Smooth muscle cell (in vitro differentiated cells): Measurements from ENCODE around the gene INSRR. TPM values are rescaled to one million over a fixed set of nuclear protein-coding genes. Genes with fewer than 3 reads are reported as not detected.

Experiments used
- DNase-seq: peaks from one replicate; lab custom pipeline; 2025; ENCODE audit not compliant: unreplicated experiment; lab: John Stamatoyannopoulos, UW
- H2AFZ ChIP-seq: fragments of 200-600 bp; sonication (generic); 2 replicates; pipeline ENCODE4 v1.6.0; 2016; ENCODE audit warnings: antibody characterized with exemption, low read depth, mild to moderate bottlenecking
- H3F3A ChIP-seq: fragments of 200-600 bp; sonication (generic); 2 replicates; pipeline ENCODE4 v1.6.0; 2017; ENCODE audit warnings: antibody characterized with exemption, low read depth
- H3K27ac ChIP-seq: fragments of 200-600 bp; sonication (generic); 2 replicates; pipeline ENCODE4 v1.5.1; 2016; ENCODE audit warnings: low read depth, mild to moderate bottlenecking
- H3K27me3 ChIP-seq: fragments of 200-600 bp; sonication (generic); 2 replicates; pipeline ENCODE4 v1.6.1; 2016; ENCODE audit warnings: low read depth, mild to moderate bottlenecking
- H3K36me3 ChIP-seq: fragments of 200-600 bp; sonication (generic); 2 replicates; pipeline ENCODE4 v1.5.1; 2016; ENCODE audit warnings: low read depth
- H3K4me1 ChIP-seq: fragments of 200-600 bp; sonication (generic); 2 replicates; pipeline ENCODE4 v1.5.1; 2016; ENCODE audit warnings: low read depth
- H3K4me2 ChIP-seq: fragments of 200-600 bp; sonication (generic); 2 replicates; pipeline ENCODE4 v1.6.0; 2016; ENCODE audit warnings: mild to moderate bottlenecking
- H3K4me3 ChIP-seq: fragments of 200-600 bp; sonication (generic); 2 replicates; pipeline ENCODE4 v1.5.1; 2016; ENCODE audit warnings: mild to moderate bottlenecking
- H3K79me2 ChIP-seq: fragments of 200-600 bp; sonication (generic); 2 replicates; pipeline ENCODE4 v1.6.0; 2016; ENCODE audit warnings: low read depth, mild to moderate bottlenecking
- H3K9ac ChIP-seq: fragments of 200-600 bp; sonication (generic); 2 replicates; pipeline ENCODE4 v1.6.0; 2016; ENCODE audit warnings: low read depth
- H3K9me3 ChIP-seq: fragments of 200-600 bp; sonication (generic); replicated peaks from 2 replicates; pipeline ENCODE4 v1.5.1; 2016; ENCODE audit warnings: low read depth
- H4K20me1 ChIP-seq: fragments of 200-600 bp; sonication (generic); 2 replicates; pipeline ENCODE4 v1.6.0; 2016; ENCODE audit warnings: low read depth
- WGBS: methylation state at CpG from one replicate; pipeline ENCODE4 v1.1.7; 2016; ENCODE audit warnings: low lambda C conversion rate; 5-methylcytosine and 5-hydroxymethylcytosine counted together
- polyA plus RNA-seq: library from polyadenylated mRNA; unstranded; fragments of >200 nt; fragmentation: Nextera tagmentation; extraction: Ambion mirVana; gene quantifications from 2 replicates; pipeline ENCODE4 v1.2.1, GENCODE V29; 2016
- total RNA-seq: library from RNA; depleted of rRNA; stranded (reverse); fragments of >200 nt; gene quantifications from 2 replicates; pipeline ENCODE4 v1.2.3, GENCODE V29; 2014
- TF ChIP-seq, protein P1 (sequence below): fragments of 200-600 bp; sonication (generic); IDR thresholded peaks from 2 replicates; pipeline ENCODE4 v1.5.1; 2017; ENCODE audit warnings: borderline replicate concordance, mild to moderate bottlenecking, antibody characterized with exemption; ENCODE audit not compliant: insufficient read depth, poor library complexity, severe bottlenecking

Gene INSRR
- total and polyA plus RNA-seq, 2 experiments from 2014 or later, result 0.36 to 0.45 TPM

DNA sequence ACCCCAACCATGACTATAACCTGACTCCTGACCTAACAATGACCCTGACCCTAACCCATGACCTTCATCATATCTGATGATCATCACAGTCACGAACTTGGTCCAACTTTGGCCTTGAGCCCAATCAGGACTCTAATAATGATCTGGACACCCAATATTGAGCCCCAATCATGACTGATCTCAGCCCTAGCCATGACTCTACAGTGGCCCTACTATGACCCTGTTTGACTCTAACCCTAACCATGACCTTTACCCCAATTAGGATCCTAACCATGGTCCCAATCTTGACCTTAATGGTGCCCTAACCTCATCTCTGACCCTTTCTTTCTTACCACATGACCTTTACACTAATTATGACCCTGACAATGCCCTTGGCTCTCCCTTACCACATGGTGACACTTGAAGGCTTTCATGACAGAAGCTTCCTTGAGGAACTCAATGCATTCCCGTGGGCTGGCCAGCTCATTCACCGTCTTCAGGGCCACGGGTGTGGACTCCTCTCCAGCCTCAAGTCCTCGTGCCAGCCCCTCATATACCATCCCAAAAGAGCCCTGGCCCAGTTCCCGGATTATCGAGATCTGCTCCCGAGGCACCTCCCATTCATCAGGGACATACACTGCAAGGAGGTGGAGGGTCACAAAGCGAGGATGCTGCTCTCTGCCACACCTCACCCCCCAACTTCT is 16.2 kb downstream of the INSRR start:
- WGBS, result 84% methylated on average over 9 of the region's 9 CpGs

DNA sequence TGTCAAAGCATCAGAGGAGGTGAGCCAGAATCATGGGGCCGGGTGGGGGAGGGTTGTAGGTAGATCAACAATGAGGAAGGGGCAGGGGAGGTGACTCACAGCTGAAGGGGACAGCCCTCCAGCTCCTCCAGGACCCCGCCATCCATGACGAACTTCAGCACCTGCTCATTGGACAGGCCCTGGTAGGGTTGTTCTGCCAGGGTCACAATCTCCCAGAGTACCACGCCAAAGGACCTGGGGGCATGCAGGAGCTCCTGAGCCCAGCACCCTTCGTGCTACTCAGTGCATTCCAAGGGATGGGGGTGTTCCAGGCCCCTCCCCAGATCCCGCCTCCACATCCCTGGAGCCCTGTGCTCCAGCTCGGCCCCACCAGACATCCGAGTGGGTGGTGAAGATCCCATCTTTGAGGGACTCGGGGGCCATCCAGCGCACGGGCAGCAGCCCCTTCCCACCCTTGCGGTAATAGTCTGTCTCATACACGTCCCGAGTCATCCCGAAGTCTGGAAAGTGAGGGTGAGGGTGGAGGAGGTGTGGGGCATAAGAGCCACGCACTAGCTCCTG is 17.5 kb downstream of the INSRR start:
- TF ChIP-seq, protein P1, sequence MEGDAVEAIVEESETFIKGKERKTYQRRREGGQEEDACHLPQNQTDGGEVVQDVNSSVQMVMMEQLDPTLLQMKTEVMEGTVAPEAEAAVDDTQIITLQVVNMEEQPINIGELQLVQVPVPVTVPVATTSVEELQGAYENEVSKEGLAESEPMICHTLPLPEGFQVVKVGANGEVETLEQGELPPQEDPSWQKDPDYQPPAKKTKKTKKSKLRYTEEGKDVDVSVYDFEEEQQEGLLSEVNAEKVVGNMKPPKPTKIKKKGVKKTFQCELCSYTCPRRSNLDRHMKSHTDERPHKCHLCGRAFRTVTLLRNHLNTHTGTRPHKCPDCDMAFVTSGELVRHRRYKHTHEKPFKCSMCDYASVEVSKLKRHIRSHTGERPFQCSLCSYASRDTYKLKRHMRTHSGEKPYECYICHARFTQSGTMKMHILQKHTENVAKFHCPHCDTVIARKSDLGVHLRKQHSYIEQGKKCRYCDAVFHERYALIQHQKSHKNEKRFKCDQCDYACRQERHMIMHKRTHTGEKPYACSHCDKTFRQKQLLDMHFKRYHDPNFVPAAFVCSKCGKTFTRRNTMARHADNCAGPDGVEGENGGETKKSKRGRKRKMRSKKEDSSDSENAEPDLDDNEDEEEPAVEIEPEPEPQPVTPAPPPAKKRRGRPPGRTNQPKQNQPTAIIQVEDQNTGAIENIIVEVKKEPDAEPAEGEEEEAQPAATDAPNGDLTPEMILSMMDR, result no peak
- Histone ChIP-seq H3K9me3 (no peaks in the 10 kb centered on the region), H3K4me2 (no peak overlapping the region), H3K79me2 (no peaks in the 10 kb centered on the region), H3K4me1 (peaks cover 10% of the 10 kb centered on the region), H3K27me3 (peaks cover 41% of the 10 kb centered on the region), H3K4me3 (no peak overlapping the region), H3F3A (no peaks in the 10 kb centered on the region), H4K20me1 (no peaks in the 10 kb centered on the region), H3K36me3 (no peaks in the 10 kb centered on the region), H2AFZ (no peak overlapping the region), H3K27ac (no peak overlapping the region), H3K9ac (no peak overlapping the region)
- 71% methylated on average over 15 of the region's 16 CpGs for WGBS
- DNase-seq, result no peak

More for the DNA sequence above, 16.2 kb downstream of the INSRR start:
- H2AFZ ChIP-seq, result no peak overlapping the region
- H3K9ac ChIP-seq, result no peak overlapping the region
- no peaks in the 10 kb centered on the region for H3F3A ChIP-seq
- H3K27ac ChIP-seq, result no peak overlapping the region
- H4K20me1 ChIP-seq, result no peaks in the 10 kb centered on the region
- no peaks in the 10 kb centered on the region for H3K36me3 ChIP-seq
- no peak overlapping the region for H3K4me3 ChIP-seq
- DNase-seq, result no peak
- H3K79me2 ChIP-seq, result no peaks in the 10 kb centered on the region
- H3K4me2 ChIP-seq, result no peak overlapping the region
- no peaks in the 10 kb centered on the region for H3K9me3 ChIP-seq
- TF ChIP-seq, protein P1, result no peak
- H3K4me1 ChIP-seq, result peaks cover 10% of the 10 kb centered on the region
- peaks cover 53% of the 10 kb centered on the region for H3K27me3 ChIP-seq

DNA sequence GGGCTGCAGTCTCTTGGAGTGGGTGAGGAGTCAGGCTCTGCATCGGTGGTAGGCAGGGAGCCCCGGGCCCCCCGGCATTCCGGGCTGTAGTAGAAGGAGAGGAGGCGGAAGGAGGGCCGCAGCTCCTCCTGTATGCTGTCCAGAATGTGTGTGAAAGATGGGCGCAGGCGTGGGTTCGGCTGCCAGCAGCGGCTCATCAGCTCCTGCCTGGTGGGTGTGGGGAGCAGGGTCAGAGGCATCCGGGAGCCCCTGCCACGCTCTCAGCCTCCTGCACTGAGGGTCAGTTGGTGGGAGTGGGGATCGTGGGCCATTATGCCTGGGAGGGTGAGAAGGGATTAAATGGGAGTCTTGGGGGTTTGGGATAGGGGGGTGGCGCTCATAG is 18.0 kb downstream of the INSRR start:
- no peak overlapping the region for H3K9ac ChIP-seq
- H3K9me3 ChIP-seq, result no peaks in the 10 kb centered on the region
- H3F3A ChIP-seq, result no peaks in the 10 kb centered on the region
- no peak overlapping the region for H3K27ac ChIP-seq
- H3K36me3 ChIP-seq, result no peaks in the 10 kb centered on the region
- no peaks in the 10 kb centered on the region for H3K79me2 ChIP-seq
- H2AFZ ChIP-seq, result no peak overlapping the region
- H3K4me3 ChIP-seq, result no peak overlapping the region
- DNase-seq, result no peak
- H3K4me2 ChIP-seq, result no peak overlapping the region
- peaks cover 10% of the 10 kb centered on the region for H3K4me1 ChIP-seq
- WGBS, result 85% methylated on average over 14 of the region's 14 CpGs
- no peaks in the 10 kb centered on the region for H4K20me1 ChIP-seq
- TF ChIP-seq, protein P1, result no peak
- H3K27me3 ChIP-seq, result peaks cover 40% of the 10 kb centered on the region
